Transverse colon (tissue), 4 donors: ENCODE data around the gene D2HGDH. TPM values are rescaled to one million over a fixed set of nuclear protein-coding genes. Genes with fewer than 3 reads are reported as not detected.
"Not testable (repeated sequence)": the region's sequence is repeated elsewhere in the genome, so short reads cannot be mapped to it uniquely, and the experiment has no call there.

Source experiments
- DNase-seq: peaks from one replicate; pipeline ENCODE4 v3.0.0-alpha.2; 2019
- H3K27ac ChIP-seq, 4 donors: fragments of 200-600 bp; sonication (generic); 2 replicates each; pipeline ENCODE4 v1.5.1; 2016 to 2018; ENCODE audit warnings: inconsistent platforms in 4 of 4
- H3K27me3 ChIP-seq: fragments of 200-600 bp; sonication (generic); 2 replicates; pipeline ENCODE4 v1.5.1; 2017; ENCODE audit warnings: inconsistent platforms
- H3K36me3 ChIP-seq, 4 donors: fragments of 200-600 bp; sonication (generic); 2 replicates each; pipeline ENCODE4 v1.5.1; 2017 to 2019; ENCODE audit warnings: inconsistent platforms in 4 of 4
- H3K4me1 ChIP-seq, 4 donors: fragments of 200-600 bp; sonication (generic); 2 replicates each; pipeline ENCODE4 v1.5.1; 2017 to 2020; ENCODE audit warnings: inconsistent platforms in 4 of 4
- H3K4me3 ChIP-seq, 4 donors: fragments of 200-600 bp; sonication (generic); 1 replicate in 1 of 4; 2 replicates in 3 of 4; pipeline versions ENCODE4 v1.5.1 to v1.6.1; 2017 to 2019; ENCODE audit warnings: inconsistent platforms in 4 of 4
- H3K9me3 ChIP-seq, 2 donors: fragments of 200-600 bp; sonication (generic); 2 replicates each; pipeline ENCODE4 v1.5.1; 2017 to 2019; ENCODE audit warnings: inconsistent platforms in 2 of 2
- EP300 ChIP-seq: sonication (generic); formaldehyde crosslinking; IDR thresholded peaks from one replicate; pipeline ENCODE4 v1.6.1; 2017; ENCODE audit warnings: antibody characterized with exemption, low read depth
- POLR2A ChIP-seq: fragments of 450-650 bp; IDR thresholded peaks from one replicate; pipeline ENCODE4 v1.6.1; 2016; ENCODE audit warnings: antibody characterized with exemption, mild to moderate bottlenecking, moderate library complexity
- POLR2AphosphoS5 ChIP-seq, 3 donors: sonication (generic); formaldehyde crosslinking; IDR thresholded peaks; one replicate each; pipeline ENCODE4 v1.6.1; 2016; ENCODE audit warnings: antibody characterized with exemption in 3 of 3
- WGBS, 2 donors: methylation state at CpG; one replicate each; pipeline ENCODE4 v1.1.5; 2018; ENCODE audit warnings: low coverage in 1 of 2; 5-methylcytosine and 5-hydroxymethylcytosine counted together
- in situ Hi-C, 4 donors: fragments of 200-750 bp; cut with MboI; loops; one replicate each; pipeline versions ENCODE4 v1.15.0 to v1.15.1; 2017; ENCODE audit warnings: low sequenced_read_pairs in 3 of 4, low pct_ligation_motif_present in 1 of 4, low pct_unique_long_range_greater_than_20kb in 1 of 4
- intact Hi-C: fragments of 100-400 bp; cut with DNase I; formaldehyde crosslinking; loops from one replicate; pipeline ENCODE4 v1.15.1; 2023; ENCODE audit warnings: low total_unique reads
- total RNA-seq, 4 donors: library from RNA; depleted of rRNA; stranded (reverse); fragments of >200 nt; gene quantifications; one replicate each; pipeline ENCODE4 v1.1.0, GENCODE V29; 2016
- TF ChIP-seq, protein P1 (sequence below), 5 experiments: fragments of 200-600 bp in 3 of 5; fragments of 450-650 bp in 2 of 5; sonication (generic) in 3 of 5; IDR thresholded peaks; 1 replicate in 2 of 5; 2 replicates in 3 of 5; pipeline ENCODE4 v1.5.1; 2016 to 2017; ENCODE audit warnings: antibody characterized with exemption in 5 of 5, inconsistent platforms in 3 of 5, mild to moderate bottlenecking in 2 of 5, moderate library complexity in 1 of 5

Gene D2HGDH
- total RNA-seq, 4 donors from 2014 or later = 53.2 to 150 (median 55.5) TPM

DNA sequence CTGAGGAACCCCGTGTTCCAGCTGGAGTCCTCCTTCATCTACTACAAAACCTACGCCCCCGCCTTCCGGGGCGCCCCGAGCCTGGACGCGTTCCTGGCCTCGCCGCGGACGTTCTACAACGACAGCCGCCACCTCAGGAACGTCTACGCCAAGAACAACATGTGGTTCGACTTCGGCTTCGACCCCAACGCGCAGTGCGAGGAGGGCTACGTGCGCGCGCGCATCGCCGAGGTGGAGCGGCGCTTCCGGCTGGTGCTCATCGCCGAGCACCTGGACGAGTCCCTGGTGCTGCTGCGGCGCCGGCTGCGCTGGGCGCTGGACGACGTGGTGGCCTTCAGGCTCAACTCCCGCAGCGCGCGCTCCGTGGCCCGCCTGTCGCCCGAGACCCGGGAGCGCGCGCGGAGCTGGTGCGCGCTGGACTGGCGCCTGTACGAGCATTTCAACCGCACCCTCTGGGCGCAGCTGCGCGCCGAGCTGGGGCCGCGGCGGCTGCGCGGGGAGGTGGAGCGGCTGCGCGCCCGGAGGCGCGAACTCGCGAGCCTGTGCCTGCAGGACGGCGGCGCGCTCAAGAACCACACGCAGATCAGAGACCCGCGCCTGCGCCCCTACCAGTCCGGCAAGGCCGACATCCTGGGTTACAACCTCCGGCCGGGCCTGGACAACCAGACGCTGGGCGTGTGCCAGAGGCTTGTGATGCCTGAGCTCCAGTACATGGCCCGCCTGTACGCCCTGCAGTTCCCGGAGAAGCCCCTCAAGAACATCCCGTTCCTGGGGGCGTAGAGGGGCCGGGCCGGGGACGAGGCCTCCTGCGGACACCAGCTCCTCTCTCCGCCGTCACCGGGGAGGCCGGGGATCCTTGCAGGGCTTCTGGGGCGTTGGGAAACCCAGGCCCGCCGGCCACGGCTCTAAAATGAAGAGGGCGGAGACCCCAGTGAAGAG, 69.2 kb downstream of the D2HGDH start:
- peaks cover 0 to 33% (median 21%) of the 10 kb centered on the region in 4 donors for H3K4me1 ChIP-seq
- H3K9me3 ChIP-seq = no peaks in the 10 kb centered on the region
- H3K27ac ChIP-seq = no peak overlapping the region
- intact Hi-C loops = no loop called here
- TF ChIP-seq, protein P1, sequence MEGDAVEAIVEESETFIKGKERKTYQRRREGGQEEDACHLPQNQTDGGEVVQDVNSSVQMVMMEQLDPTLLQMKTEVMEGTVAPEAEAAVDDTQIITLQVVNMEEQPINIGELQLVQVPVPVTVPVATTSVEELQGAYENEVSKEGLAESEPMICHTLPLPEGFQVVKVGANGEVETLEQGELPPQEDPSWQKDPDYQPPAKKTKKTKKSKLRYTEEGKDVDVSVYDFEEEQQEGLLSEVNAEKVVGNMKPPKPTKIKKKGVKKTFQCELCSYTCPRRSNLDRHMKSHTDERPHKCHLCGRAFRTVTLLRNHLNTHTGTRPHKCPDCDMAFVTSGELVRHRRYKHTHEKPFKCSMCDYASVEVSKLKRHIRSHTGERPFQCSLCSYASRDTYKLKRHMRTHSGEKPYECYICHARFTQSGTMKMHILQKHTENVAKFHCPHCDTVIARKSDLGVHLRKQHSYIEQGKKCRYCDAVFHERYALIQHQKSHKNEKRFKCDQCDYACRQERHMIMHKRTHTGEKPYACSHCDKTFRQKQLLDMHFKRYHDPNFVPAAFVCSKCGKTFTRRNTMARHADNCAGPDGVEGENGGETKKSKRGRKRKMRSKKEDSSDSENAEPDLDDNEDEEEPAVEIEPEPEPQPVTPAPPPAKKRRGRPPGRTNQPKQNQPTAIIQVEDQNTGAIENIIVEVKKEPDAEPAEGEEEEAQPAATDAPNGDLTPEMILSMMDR (IDR thresholded peaks at IDR 0.05) = no peak
- TF ChIP-seq POLR2A (no peak), POLR2AphosphoS5 (IDR thresholded peaks at IDR 0.05) (no peak), EP300 (no peak)
- 61% methylated on average over 90 of the region's 109 CpGs; no CpG with 5 or more reads in 1 of the 2 donors for WGBS, 2 donors
- H3K4me3 ChIP-seq = peak overlapping the region in 3 of 4 donors; percentile 7 to 49 (median 28)
- DNase-seq = peak; percentile 28
- in situ Hi-C loops = no loop called here
- no peaks in the 10 kb centered on the region for H3K36me3 ChIP-seq
- peaks cover 22% of the 10 kb centered on the region for H3K27me3 ChIP-seq

GRCh38 chr2:241804326-241805229, 70.1 kb downstream of the D2HGDH start:
- no peak for TF ChIP-seq POLR2AphosphoS5 (IDR thresholded peaks at IDR 0.05)
- TF ChIP-seq, protein P1 (IDR thresholded peaks at IDR 0.05) = no peak
- no peak for TF ChIP-seq EP300
- TF ChIP-seq POLR2A = no peak
- Histone ChIP-seq H3K36me3 (no peaks in the 10 kb centered on the region), H3K9me3 (no peaks in the 10 kb centered on the region), H3K27ac (no peak overlapping the region), H3K27me3 (peaks cover 22% of the 10 kb centered on the region), H3K4me3 (peak overlapping the region in 3 of 4 donors; percentile 7 to 49 (median 28)), H3K4me1 (peaks cover 0 to 34% (median 21%) of the 10 kb centered on the region in 4 donors)
- in situ Hi-C loops (no loop called here), intact Hi-C loops (no loop called here)
- no peak for DNase-seq
- 40 to 44% methylated on average over 1 to 27 of the region's 35 CpGs for WGBS, 2 donors

- H3K36me3 ChIP-seq, intact Hi-C loops, H3K4me3 ChIP-seq, H3K9me3 ChIP-seq, in situ Hi-C loops, H3K27ac ChIP-seq, DNase-seq: not testable (repeated sequence)
- peaks cover 22% of the 10 kb centered on the region for H3K27me3 ChIP-seq
- WGBS, 2 donors = no CpG with 5 or more reads among the region's 8 CpGs
- peaks cover 3 to 36% (median 21%) of the 10 kb centered on the region in 4 donors for H3K4me1 ChIP-seq
Measured at GRCh38 chr2:241806217-241806616, 71.8 kb downstream of the D2HGDH start.

DNA sequence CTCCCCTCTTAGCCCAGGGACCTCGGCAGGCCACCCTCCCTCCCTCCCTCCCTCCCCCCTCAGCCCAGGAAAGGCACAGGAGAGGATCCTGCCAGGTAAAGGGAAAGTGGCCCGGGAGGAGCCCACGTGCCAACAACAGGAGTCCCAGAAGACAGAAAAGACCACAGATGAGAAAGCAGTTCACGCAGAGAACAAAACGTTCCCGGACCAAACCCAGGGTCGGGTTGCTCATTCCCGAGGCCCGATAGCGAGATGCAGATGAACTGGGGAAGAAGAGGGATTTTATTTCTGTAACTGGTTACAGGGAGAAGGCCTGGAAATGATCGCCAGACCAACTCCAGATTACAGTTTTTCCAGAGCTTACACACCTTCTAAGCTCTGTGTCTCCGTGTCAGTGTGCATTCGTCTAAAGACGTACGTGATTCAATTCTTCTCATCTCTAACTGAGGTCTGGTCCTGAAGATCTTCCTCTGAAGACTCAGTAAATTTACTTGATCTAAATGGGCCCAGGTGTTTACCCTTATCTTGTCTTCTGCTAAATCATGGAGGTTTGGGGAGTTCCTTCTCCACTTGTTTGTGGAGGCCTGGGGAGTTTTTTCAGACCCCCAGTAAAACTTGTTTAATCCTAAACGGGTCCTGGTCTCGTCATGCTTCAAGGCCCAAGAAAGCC, 73.8 kb downstream of the D2HGDH start:
- peak; percentile 8 for DNase-seq
- Histone ChIP-seq H3K4me3 (peak overlapping the region in 1 of 4 donors; percentile 15), H3K4me1 (peaks cover 3 to 27% (median 18%) of the 10 kb centered on the region in 4 donors), H3K27ac (peak overlapping the region; percentile 73 to 88 (median 77)), H3K36me3 (no peaks in the 10 kb centered on the region), H3K27me3 (peaks cover 16% of the 10 kb centered on the region), H3K9me3 (no peaks in the 10 kb centered on the region)
- in situ Hi-C loops (no loop called here), intact Hi-C loops (no loop called here)
- no peak for TF ChIP-seq EP300
- no peak for TF ChIP-seq POLR2A
- TF ChIP-seq, protein P1 (IDR thresholded peaks at IDR 0.05) = no peak
- no peak for TF ChIP-seq POLR2AphosphoS5 (IDR thresholded peaks at IDR 0.05)
- 67 to 70% methylated on average over 14 to 16 of the region's 17 CpGs for WGBS, 2 donors
